Nucleus accumbens (tissue), 56 donors: ENCODE results near the gene DPM2.

Experiments
- DNase-seq, 56 donors: peaks; one replicate each; lab custom pipeline; 2025; lab: John Stamatoyannopoulos, UW

Gene DPM2

DNA sequence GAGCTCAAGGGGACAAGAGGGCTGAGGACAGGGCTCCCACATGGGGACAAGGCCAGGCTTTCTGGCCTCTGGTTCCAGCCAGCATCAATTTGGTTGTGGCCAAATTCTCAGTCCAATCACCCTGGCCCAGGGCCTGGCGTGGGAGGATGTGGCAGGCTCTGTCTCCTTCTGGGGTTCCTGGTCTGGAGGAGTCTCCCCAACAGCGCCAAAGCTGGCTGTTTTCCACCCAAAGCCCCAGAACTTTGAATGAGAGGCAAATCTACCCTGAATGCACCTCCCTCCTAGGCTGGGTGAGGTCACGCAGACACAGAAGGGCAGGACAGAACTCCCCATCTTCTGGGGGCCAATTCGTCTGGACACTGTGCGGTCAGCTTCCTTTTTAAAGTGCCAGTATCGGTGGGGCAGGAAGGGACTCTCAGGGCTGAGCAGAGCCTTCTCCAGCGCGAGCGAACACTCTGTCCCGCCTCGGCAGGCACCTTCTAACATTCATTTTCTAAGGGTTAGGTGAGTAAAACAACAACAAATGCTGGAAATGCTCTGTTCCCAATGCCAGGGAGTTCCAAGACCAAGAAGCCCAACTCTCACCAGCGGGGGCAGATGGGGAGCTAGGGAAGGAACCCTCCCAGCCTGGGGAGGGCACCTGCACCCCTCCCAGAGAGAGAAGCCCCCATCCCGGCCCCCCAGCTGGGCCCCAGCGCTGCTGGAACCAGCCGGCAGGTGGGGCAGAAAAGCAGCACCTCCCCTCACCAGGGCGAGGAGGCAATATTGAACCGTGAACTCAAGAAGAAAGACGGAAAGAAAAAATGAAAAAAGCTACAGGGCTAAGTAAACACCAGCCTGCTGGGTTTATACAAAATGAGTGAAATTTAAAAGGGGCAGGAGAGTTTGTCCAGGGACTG is 3.7 kb upstream of the DPM2 start:
- no peak for DNase-seq

DNA sequence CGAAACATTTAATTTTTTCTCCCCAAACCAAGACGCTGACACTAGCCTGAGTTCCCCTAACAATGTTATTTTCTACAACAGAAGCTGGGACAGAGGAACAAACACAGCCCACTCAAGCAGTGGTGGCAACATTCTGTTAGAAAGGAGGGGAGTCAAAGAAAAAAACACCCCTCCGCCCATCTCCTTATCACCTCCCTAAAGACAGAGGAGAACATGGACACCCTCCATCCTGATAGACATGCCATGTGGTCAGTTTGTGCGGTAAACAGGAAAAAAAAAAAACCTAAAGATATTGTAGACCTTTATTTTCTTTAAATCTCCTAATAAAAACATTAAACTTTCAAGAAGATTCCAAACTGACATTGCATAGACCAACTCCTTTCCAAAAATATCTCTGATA is 2.9 kb upstream of the DPM2 start:
- DNase-seq, result no peak

DNA sequence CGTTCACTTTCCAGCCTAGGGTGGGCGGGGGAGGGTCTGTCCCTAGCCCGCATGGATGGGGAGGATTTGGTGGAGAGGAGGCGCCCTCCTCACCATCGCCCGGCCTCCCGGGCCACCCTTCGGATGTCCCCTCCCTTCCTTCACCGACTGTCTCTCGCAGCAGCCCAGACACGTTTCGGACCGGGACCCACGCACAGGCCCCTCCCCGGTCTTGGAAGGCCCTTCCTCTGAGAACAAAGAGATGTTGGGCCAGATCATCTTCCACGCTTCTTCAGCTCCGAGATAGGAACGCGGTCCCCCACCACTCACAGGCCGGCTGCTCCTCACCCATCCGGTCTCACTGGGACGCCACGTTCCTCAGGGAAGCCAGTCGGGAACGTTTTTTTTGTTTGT is 640 bp upstream of the DPM2 start:
- DNase-seq, result peak in 4 of 56 donors; percentile 22 to 45 (median 31)

DNA sequence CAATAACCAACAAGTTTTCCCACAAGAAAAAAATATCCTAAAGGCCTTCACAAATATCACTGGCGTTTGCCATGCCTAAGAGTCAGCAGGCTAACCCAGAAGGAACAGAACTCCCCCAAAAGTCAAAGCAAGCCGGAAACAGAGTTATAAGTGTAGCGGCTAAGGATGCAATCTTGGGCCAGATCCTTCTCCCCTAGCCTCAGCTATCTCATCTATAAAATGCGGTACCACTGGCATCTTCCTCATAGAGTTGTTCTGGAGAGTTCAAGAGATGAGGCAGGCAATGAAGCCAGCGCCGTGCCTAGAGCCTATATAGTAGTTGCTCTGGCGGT is 632 bp downstream of the DPM2 start:
- DNase-seq, result no peak

DNA sequence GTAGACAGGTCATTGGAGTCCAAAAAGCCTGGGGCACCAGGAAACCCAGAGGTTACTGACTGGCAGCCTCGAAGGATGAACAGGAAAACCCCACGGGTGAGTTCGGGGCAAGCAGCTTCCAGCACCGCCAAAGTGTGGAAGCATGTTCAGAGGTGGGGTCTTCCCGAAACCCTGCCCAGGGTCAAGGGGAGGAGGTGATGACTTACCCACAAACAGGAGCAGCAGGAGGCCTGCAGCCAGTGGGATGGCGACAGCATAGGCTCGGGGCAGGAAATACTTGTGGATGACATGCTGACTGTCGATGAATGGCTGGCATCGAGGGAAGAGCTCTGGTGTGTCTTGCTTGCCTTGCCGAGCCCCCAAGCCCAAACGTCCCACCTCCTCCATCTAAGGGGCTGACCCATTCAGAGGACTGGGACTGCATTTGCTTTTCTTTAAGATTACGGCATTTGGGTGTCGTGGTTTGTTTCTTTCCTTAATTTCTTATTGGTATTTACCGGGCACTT is 1.3 kb downstream of the DPM2 start:
- DNase-seq, result no peak

DNA sequence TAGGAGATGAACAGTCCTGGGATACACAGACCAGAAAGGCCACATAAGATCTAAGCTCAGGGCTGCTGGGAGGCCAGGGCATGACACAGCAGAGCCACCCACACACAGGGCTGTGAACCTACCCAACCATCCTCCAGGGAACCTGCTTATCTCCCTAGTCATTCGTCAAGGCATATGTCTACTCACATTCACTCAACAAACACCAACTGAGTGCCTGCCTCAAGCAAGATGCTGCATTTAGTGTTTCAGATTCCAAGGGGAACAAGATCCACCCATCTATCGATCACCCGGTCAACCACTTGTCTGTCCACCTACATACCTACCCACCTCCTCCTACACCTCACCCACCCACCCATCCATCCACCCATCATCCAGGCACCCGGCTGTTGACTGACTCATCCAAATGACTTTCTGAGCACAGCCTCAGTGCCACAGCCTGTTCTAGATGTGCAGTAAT is 1.9 kb downstream of the DPM2 start:
- DNase-seq, result peak in 13 of 56 donors; percentile 24 to 55 (median 35)

DNA sequence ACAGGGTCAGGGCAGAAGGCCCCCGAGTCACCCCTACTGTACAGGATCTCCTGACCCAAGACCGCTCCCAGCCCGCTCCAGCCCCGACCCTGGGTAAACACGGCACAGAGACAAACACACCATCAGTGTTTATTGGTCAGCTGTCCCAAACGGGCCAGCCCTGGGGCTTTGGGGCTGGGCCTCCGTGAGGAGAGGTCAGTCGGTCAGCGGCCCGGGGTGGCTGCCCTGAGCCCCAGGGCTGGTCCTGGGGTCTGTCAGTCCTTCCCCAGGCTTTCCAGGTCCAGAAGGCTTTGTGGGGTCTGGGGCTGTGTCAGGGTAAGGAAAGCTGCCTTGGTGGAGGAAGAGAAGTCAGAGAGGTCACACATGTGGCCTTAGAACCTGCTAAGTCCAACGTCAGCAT is 2.7 kb downstream of the DPM2 start:
- no peak for DNase-seq

DNA sequence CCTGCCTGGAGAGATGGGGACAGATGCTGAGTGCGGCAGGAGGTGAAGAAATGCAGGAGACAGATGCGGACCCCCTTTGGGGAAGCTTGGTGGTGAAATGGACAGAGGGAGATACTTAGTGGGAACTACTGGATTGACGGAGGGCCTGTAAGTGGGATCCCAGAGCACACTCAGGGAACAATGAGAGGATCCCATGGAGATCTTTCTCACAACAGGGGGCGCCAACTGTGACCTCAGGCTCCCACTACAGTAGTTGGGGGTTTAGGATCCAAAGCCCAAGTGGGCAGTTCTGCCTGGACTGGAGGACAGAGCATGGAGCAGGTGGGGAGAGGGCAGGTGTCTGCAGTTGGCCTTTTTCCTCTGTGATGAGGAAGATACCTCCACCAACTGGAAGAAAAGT is 3.4 kb downstream of the DPM2 start:
- no peak for DNase-seq

DNA sequence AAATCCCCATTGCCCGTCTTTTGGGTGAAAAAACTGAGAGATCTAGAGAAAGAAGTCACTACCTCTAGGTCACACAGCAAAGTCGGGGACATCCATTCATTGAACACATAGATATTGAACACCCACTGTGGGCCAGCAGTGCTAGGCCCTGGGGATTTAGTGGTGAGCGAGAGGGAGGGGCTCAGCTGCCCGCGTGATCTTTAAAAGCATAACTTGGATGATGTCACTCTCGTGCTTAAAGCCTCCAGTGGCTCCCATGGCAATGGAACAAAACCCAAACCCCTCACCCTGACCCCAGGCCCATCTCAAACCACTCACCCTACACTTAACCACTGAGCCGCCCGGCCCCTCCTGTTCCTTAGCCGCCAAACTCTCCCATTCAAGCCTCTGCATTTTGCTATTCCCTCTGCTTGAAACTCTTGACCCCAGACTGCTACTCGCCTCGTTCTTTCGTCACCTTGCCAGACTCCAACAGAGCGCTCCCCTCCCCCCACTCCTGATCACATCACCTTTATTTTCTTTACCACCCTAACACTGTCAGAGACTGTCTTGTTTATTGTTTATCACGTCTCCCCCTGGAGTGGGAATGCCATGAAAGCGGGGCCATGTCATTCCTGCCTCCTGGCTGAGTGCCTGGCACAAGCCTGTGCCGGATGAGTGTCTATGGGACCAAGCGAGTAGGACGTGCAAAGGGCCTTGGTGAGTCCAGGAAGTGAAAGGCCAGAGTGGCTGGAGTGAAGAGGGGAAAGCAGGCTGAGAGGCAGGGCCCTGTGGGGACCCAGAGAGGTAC is 6.4 kb downstream of the DPM2 start:
- DNase-seq, result no peak

DNA sequence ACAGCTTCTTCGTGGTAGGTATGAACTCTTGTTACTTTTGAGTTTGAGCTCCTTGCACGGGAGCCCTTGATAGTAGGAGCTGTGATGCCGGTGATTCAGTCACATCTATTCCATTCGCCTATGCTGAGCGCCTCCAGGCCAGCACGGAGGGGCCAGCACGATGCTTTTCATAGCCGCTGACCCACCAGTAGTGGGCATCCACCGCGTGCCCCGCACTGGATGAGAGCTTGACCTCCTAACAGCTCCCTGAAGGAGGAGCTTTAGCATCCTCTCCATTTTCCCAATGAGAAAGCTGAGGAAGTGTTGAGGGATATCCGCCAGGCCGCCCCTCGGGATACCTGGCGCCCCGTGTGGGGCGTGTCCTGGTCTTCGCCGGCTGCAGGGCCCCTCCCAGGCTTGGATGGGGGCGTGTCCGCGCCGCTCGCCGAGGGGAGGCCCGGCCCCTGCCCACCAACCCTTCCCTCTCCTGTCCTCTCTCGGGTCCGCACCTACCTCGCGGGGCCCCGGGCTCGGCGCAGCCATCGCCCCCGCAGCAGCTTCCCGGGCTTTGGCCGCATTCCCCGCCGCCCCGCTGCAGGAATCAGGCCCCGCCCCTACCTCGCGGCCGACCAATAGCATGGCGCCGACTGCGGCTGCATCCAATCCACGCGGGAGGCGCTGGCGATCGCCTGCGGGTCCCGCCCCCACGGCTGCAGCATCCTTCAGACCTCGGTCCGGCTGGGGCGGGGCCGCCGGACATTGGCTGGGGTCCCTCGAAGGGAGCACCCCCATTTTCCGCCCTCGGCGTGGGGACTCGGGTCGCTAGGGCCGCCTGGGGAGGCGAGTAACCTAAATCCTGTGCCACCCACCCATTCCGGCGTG is 7.2 kb downstream of the DPM2 start, which contains the start of gene PIP5KL1:
Gene PIP5KL1, minus strand, starts transcription at position 547 of the 861 bp plus-strand sequence. Its CDS starts 25 bp downstream, at position 522.
- peak in 52 of 56 donors; percentile 44 to 90 (median 74) for DNase-seq

DNA sequence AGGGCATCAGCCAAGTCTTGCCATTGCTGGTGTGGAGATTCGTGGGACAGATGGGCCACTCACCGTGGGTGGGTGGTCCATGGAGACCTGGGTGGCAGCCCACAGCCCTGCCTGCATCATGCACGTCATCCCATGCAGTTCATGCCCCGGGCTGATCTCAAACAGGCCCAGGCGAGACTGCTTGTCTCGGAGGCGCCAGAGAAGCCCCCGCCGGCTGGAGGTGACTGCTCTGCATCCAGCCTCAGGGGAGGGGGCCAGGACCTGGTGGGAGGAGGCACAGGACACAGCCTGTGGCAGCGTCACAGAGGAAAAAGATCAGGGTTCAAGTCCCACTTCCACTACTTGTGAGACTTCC is 8.1 kb downstream of the DPM2 start:
- no peak for DNase-seq

DNA sequence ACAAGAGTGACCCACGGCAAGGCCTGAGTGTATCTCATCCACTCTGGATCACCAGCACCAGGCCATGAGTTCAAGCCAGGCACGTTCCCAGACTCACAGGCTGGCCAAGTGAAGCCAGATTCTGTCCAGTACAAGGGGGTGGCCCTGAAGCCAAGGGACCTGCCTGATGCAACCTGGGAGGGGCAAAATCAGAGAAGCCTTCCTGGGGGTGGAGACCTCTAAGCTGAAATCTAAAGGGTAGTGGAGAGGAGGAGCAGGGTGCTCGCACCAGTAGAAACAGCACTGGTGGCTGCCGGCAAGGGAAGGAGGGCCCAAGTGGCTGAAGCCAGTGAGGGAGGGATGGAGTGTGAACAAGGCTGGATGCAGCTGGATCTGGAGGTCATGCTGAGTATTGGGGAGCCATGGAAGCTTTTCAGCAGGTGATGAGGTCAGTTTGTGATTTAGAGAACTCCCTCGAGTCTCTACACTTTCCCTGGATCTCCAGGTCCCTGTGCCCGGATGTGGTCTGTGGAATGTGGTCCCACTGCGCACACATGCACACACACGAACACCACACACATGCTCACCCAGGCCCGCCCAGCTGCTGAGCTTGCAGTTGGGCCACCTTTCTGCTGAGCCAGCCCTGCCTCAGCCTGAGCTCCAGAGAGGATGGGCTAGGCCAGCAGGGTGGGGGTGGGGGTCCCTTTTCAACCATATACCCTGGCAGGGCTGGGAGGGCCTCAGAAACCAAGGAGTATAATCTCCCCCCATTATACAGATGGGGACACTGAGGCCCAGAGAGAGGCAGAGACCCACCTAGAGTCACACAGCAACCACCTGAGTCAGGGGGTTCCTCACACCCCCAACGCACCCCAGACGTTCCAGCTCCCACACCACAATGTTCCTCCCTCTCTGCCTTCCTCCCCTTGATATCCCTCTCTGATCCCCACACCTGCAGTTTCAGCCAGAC is 8.7 kb downstream of the DPM2 start:
- DNase-seq, result no peak

DNA sequence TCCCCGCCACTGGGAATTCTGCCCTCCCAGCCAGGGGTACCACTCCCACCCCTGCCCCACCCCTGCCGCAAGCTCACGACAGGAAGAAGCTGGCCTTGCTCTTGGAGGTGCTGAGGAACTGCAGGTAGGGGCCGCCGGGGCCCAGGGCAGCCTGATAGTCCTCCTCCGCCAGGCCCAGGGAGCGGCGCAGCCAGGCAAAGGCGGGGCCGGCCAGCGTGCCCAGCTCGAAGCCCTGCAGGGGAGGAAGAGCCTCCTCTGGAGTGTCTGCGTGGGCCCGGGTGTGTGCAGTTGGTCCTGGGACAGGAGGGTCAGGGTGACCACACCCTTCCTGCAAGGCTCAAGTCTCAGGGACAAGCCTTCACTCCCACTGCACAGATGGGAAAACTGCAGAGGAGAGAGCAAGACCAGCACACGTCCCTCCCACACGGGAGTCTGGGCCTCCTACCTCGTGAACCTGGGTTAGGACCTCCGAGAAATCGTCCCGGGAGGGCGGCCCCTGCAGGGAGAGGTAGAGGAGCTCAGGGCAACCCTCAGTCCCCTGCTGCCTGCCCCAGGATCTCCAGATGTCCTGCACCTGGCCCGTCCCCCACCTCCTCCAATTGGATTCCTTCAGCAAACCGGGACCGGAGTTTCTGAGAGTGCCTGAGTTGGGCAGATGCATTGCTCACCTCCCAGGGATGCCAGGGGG is 9.5 kb downstream of the DPM2 start:
- DNase-seq, result no peak

DNA sequence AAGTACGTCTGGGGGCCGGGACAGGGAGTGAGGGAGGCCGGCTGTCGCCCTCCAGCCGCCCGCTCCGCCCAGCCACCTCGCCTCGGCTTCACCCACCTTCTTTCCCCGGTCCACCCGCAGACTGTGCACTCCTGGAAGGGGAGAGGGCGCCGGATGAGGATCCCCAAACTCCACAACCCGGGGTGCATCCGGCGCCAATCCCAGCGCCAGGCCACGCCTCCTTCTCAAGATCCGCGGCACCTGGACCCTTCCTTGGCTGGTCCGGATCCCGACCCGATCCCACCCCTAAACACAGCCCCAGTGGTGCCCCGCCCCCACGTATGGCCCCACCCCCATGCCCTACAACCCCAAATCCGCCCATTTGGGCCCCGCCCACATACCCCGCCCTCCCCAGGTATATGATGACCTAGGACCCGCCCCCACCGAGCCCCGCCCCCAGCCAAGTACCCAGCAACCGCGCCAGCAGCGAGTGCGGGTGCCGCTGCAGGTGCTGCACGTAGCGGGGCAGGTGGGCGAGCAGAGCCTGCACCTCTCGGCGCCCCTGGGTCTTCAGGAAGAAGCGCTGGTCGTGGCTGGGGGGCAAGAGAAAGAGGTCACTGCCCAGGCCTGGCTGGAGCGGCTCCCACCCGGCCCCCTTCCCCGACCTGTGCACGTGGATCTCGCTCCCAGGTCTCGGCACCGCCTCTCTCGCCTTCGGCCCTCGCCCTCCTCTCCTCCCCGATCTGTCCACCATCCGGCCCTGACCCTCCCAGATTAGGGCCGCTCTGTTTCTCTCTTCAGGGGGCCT is 10.3 kb downstream of the DPM2 start:
- peak in 1 of 56 donors; percentile 27 for DNase-seq

DNA sequence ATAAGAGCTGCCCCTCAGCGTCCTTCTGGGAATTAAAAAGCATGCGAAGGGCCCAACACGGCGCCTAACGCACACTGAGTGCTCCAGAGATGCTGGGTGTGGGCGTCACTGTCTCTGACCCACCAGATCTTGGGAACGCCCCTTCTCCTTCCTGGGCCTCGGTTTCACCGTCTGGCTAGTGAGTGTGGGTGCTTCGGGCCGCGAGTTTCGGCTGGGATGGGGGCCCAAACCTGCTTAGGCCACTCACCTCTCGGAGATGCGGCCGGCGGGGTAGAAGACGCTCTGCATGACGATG is 10.8 kb downstream of the DPM2 start:
- no peak for DNase-seq

DNA sequence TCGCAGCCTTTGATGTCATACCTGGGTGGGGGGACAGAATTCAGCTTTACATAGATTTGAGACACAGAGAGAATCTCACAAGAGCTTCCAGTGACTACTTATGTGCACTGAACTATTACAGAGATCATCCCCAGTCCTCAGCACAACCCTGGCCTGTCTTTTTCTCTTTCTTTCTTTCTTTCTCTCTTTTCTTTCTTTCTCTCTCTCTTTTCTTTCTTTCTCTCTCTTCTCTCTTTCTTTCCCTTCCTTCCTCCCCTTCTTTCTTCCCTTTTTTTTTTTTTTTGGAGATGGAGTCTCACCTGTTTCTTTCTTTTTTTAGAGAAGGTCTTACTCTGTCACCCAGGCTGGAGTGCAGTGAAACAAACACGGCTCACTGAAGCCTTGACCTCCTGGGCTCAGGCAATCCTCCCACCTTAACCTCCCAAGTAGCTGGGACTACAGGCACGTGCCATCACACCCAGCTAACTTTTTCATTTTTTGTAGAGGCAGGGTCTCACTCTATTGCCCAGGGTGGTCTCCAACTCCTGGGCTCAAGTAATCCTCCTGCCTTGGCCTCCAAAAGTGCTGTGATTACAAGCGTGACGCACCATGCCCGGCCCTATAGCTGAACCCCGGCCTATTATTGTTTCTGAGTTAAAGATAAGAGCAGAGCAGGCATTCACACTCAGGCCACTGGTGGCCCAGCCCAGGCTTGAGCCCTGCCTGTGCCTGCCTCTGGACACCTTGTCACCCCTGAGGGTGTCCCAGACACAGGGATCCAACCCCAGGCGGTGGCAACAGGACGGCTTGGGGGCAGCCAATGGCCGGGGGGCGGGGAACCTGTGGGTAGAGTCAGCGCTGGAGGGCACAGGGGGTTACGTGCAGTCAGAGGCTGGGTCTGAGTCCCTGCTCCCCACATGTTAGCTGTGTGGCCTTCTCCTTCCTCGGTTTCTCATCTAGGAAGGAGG is 11.4 kb downstream of the DPM2 start:
- no peak for DNase-seq
